ENCODE results near the gene USP34. TPM values are rescaled to one million over a fixed set of nuclear protein-coding genes. Genes with fewer than 3 reads are reported as not detected.

Gene USP34
- total RNA-seq, 1 experiment from 2014 or later: 76.3 TPM

GRCh38 chr2:61419129-61419528 lies 51.8 kb downstream of the USP34 start:
- Histone ChIP-seq H3K36me3 (ENCODE audit: control insufficient read depth in 1 of 2, insufficient read depth in 2 of 2, low read length in 2 of 2) (no peaks in the 10 kb centered on the region), H3K9me2 (ENCODE audit: insufficient read depth) (no peaks in the 10 kb centered on the region), H3K4me1 (ENCODE audit: control insufficient read depth in 1 of 2, insufficient read depth in 2 of 2, low read length in 2 of 2) (no peaks in the 10 kb centered on the region), H3K4me3 (replicated peaks in 1 of 2; ENCODE audit: low read depth in 1 of 2, low read length in 2 of 2) (no peak overlapping the region), H3K4me2 (ENCODE audit: low read length) (no peak overlapping the region), H3K27ac (ENCODE audit: low read depth, low read length) (no peak overlapping the region), H4K20me1 (ENCODE audit: insufficient read depth) (peaks cover 24% of the 10 kb centered on the region; the same call in 1 of the 2 replicates), H3K9ac (ENCODE audit: low read length) (no peak overlapping the region), H3K27me3 (ENCODE audit: insufficient read depth, low read length) (no peaks in the 10 kb centered on the region), H2AFZ (ENCODE audit: low read depth, low read length, poor library complexity, severe bottlenecking) (no peak overlapping the region), H3K79me2 (ENCODE audit: insufficient read depth, low read length) (peaks cover 90% of the 10 kb centered on the region), H3K9me3 (ENCODE audit: control insufficient read depth in 1 of 2, insufficient read depth in 1 of 2, low read depth in 1 of 2, low read length in 2 of 2) (no peaks in the 10 kb centered on the region)
- ATAC-seq: no peak
- TF ChIP-seq EZH2 (IDR thresholded peaks at IDR 0.05) (no peak), SIN3A (IDR thresholded peaks at IDR 0.05; ENCODE audit: low read depth) (no peak), RAD21 (IDR thresholded peaks at IDR 0.05; ENCODE audit: low read depth) (no peak), CBX3 (IDR thresholded peaks at IDR 0.05; ENCODE audit: low read depth) (no peak), ZNF274 (IDR thresholded peaks at IDR 0.05; ENCODE audit: low read depth, low read length) (no peak), ZFX (IDR thresholded peaks at IDR 0.05) (no peak), EGR1 (IDR thresholded peaks at IDR 0.05; ENCODE audit: low read depth) (no peak), ATF3 (IDR thresholded peaks at IDR 0.05) (no peak), JUND (IDR thresholded peaks at IDR 0.05) (no peak), ELF1 (IDR thresholded peaks at IDR 0.05; ENCODE audit: borderline replicate concordance, low read depth) (no peak), CEBPB (IDR thresholded peaks at IDR 0.05; ENCODE audit: low read depth) (no peak), TCF7L2 (IDR thresholded peaks at IDR 0.05; ENCODE audit: borderline replicate concordance, extremely low read depth, insufficient read depth, insufficient read length) (no peak)
- no peak for DNase-seq (ENCODE audit: low read depth, low spot score)
- intact Hi-C loops (cut with micrococcal nuclease): no loop called here
- no TSS peak for BruUV-seq (replicated peaks)
- ChIA-PET CTCF (interaction anchor here (1.3 kb wide), 1 partner anchor 12 kb away, joined by 4 read pairs; no protein-coding TSS in a partner anchor), POLR2A (no interaction called here), RAD21 (ENCODE audit: low non-redundant PET in 1 of 2, low total read pairs in 2 of 2, uncharacterized antibody in 2 of 2, unreplicated experiment in 2 of 2) (no interaction called here)

All from HCT116 (cell line).